DMS53 (cell line): ENCODE data around the gene RPUSD1.

Experiments
- DNase-seq: peaks from one replicate; lab custom pipeline; 2025; lab: John Stamatoyannopoulos, UW

RPUSD1 gene

DNA sequence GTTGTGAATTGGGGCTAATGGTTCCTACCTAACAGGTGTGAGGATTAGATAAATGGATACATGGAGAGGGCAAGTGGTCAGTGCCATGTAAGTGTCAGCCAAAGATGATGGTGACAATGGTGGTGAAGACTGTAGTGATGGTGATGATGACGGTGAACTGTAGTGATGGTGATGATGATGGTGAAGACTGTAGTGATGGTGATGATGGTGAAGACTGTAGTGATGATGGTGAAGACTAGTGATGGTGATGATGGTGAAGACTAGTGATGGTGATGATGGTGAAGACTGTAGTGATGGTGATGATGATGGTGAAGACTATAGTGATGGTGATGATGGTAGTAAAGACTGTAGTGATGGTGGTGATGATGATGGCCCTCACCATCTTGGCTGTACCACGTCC is 30.4 kb upstream of the RPUSD1 start:
- no peak for DNase-seq

DNA sequence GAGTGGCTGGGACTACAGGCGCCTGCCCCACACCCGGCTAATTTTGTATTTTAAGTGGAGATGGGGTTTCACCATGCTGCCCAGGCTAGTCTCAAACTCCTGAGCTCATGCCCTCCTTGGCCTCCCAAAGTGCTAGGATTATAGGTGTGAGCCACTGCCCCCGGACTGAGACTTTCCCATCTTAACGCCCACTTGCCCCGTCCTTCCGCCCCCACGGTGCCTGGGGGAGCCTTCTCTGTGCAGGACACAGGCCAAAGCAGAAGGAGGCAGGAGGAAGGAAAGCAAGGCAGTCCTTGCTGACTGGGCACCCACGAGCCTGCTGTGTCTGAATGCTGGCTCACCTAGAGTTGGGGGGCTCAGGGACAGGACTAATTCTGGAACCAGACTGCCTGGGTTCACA is 30.0 kb upstream of the RPUSD1 start:
- DNase-seq = no peak

DNA sequence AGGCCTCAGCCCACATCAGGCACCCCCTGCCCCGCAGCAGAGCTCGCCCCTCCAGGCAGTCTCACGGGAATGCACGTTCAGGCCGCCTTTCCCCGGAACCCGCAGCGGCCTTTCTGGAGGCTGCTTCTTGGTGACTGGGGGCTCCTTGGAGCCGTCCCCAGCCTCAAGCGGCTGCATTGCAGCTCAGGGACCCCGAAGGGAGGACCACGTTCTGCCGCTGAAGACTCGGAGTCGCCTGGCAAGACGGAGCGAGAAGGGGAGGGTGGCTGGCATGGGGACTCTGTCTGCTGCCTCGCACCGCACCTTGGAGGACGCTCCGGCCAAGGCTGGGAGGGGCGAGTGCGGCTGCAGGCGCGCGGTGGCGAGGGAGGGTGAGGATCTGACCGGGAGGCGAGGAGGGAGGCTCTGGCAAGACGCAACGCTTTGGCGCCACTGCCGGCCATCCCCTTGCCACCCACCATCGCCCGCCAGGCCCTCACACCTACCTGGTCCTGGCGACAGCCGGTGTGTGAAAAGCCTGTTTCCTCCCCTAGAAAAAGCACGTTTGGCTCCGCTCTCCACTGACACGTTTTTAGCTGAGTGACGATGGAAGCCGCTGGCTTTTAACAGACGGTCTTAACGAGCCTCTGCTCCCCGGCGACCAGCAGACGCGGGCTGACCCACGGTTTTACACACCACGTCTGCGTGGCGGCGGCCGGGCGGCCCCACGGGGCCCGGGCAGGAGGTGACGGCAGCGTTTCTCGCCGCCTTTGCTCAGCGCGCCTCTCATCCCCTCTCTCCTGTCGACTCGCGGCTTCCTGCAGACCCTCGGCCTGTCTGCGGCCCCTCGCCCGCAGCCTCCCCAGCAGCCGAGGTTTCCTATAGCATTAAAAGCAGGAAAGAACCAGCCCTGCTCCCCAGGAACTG is 29.1 kb upstream of the RPUSD1 start:
- DNase-seq = peak; percentile 37

DNA sequence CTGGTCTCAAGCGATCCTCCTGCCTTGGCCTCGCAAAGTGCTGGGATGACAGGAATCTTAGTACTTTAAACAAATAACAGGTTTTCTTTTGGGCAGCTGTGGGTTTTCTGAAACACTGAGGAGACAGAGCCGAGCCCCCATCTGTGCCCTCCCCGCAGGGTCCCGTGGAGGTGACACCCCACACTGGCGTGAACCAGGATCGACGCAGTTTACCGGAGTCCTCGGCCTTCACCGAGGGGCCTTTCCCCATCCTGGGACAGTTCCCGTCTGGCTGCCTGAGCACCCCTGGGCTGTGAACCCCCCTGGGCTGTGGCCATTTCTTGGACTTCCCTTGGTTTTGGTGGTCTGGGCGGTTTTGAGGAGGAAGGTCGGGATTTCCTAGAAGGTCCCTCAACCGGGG is 27.7 kb upstream of the RPUSD1 start:
- no peak for DNase-seq

- DNase-seq = no peak
Observed at GRCh38 chr16:814974-815373, 26.8 kb upstream of the RPUSD1 start.

- no peak for DNase-seq
Observed at GRCh38 chr16:813916-814412, 25.8 kb upstream of the RPUSD1 start.

- DNase-seq = peak; percentile 48
Observed at GRCh38 chr16:813204-813915, 25.2 kb upstream of the RPUSD1 start.

- no peak for DNase-seq
Observed at GRCh38 chr16:808085-808386, 19.9 kb upstream of the RPUSD1 start.

- DNase-seq = peak; percentile 94
Observed at GRCh38 chr16:807347-808084, 19.3 kb upstream of the RPUSD1 start.

DNA sequence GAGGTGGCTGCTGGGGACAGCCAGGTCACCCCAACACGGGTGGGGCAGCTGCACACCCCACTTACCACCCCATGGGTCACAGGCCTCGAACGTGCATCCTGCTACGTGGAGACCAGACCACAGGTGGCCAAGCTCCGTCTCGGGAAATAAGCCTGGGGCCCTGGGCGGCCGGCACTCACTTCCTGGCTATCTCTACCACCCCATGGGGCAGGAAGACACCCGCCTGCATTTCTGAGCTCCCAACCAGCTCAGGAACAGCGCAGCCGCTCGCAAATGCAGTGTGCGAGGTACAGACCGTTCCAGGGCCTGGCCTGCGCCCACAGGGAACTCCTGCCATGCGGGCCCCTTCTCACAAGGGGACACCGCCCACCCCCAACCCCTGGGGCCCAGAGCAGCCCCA is 17.3 kb upstream of the RPUSD1 start:
- DNase-seq = no peak

DNA sequence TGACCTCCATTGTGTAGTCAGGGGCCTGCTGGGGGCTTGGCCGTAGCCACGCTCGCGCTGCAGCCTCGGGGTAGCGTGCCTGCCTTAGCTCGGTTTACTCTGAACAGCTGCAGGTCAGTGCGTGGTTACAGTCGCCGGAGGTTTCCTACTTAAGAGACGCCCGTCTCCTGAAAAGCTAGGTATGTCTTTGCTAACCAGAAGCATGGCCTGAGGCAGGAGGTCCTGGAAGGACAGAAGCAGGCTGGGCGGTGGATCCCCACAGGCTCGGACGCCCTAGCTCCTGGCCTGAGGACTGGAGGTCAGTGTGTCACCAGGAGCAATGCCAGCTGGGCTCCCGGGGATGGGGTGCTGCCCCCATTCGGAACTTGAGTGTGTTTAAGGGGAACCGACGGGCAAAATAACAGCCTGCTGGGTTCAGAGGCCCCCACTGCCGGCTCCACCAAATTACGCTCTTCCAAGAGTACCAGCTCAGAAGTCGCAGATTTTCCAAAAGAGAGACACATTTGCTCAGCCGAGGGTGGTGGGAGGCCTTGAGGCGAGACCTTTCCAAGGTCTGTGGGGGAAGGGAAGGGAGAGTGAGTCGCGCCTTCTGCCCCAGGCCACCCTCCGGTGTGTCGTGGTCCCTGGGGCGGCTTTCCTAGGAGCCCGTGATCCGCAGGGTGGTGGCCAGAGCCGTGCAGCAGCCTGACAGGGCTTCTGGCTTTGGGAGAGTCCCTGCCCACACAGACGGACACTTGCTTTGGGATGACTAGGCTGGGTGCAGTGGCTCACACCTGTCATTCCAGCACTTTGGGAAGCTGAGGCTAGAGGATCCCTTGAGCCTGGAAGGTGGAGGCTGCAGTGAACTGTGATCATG is 16.2 kb upstream of the RPUSD1 start:
- DNase-seq = peak; percentile 34

GRCh38 chr16:803754-804080 is 15.5 kb upstream of the RPUSD1 start:
- no peak for DNase-seq

DNA sequence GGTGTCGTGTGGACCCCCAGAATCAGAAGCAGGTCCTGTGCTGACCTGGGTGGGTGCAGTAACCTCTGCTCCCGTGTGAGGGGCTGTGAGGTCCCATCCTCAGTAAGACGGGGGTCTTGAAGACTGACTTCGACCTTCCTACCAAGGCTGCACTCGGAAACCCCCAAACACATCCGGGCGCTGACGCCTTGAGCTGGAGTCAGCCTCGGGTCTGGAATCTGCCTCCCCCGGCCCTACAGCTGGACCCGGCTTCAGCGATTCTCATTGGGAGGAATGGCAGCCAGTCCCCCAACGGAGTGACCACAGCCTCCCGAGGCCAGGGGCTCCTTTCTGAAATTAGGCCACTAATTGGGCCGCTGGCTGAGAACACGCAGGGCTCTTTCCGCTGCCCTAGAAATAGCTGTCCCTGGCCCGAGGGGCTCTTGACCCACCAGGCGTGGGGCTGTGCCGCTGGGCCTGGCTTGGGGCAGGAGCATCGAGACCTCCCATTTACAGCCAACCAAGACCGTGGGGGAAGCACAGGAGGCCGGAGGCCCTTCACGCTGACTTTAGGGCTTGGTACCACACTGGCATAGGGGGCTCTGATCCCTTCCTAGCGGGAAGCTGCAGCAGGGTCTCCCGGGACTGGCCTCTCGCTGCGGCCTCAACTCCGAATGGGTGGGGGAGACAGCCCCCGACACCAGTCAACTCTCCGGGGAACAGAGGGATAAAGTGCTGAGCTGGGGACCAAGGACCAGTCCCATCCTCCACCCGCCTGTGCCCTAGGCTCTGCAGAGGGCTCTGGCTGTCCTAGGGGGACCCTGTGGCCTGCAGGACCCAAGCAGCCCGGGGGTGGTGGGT is 15.0 kb upstream of the RPUSD1 start:
- DNase-seq = no peak

- no peak for DNase-seq
Observed at GRCh38 chr16:802461-802860, 14.3 kb upstream of the RPUSD1 start.

DNA sequence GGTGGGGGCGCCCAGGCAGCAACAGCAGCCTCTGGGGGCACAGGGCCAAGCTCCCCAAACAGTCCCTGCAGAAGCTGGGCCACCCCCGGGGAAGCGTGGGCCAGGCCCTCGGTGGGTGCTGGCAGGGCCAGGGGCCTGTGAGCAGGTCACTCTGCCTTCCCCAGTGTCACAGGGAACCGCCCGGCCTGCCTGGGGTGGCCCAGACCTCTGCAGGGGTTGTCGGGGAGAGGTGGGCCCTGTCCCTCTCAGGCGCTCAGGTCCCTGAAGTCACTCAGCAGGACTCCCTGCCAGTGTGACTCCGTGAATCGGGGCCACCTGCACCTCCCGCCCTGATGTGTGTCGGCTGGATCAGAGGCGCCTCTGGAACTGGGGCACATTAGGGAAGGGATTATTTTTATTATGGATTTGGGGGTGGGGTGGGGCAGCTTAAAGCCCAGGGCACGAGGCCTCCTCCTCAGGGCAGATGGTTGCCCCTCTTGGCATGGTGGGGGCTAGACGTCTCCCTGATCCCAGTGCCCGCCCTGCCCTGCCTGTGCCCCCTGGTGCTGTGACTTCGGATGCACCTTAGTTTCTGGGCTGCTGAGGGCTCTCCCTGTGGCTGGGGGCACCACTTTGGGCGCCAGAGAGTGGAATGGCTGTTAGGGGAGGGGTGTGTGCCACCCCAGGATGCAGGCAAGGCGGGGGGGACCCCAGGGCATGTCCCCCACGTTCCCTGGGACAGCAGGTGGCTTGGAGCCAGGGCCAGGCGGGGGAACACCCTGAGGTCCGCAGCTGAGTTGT is 13.6 kb upstream of the RPUSD1 start:
- DNase-seq = no peak

DNA sequence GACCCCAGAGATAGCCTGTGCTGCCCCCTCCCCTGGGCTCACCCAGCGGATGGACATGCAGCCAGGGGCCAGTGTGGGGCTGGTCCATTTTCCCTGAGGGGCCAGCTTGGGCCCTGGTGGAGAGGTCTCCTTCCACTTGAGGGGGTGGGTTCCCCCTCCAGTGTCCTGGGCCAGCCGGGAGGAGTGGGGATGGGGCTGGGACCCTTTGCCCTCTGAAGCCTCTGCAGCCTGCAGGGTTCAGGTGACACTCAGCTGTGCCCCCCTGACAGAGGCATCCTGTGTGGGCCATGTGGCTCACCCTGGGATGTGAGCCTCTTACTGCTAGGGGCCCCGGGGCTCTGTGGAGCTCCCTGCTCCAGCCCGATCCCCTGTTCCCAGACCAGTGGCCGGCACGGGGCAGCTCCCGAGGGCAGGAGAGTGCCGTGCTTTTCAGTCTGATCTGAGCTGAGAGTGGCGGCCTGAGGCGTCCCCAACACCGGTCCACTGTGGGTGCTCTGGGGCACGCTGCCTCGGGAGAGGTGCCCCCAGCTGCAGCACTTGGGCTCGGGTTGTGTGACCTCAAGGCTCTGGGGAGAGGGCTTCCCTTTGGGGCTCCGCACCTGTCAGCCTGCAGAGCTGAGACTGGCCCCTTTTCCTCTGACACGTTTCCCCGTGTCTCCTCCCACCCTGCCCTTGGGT is 12.8 kb upstream of the RPUSD1 start:
- no peak for DNase-seq

DNA sequence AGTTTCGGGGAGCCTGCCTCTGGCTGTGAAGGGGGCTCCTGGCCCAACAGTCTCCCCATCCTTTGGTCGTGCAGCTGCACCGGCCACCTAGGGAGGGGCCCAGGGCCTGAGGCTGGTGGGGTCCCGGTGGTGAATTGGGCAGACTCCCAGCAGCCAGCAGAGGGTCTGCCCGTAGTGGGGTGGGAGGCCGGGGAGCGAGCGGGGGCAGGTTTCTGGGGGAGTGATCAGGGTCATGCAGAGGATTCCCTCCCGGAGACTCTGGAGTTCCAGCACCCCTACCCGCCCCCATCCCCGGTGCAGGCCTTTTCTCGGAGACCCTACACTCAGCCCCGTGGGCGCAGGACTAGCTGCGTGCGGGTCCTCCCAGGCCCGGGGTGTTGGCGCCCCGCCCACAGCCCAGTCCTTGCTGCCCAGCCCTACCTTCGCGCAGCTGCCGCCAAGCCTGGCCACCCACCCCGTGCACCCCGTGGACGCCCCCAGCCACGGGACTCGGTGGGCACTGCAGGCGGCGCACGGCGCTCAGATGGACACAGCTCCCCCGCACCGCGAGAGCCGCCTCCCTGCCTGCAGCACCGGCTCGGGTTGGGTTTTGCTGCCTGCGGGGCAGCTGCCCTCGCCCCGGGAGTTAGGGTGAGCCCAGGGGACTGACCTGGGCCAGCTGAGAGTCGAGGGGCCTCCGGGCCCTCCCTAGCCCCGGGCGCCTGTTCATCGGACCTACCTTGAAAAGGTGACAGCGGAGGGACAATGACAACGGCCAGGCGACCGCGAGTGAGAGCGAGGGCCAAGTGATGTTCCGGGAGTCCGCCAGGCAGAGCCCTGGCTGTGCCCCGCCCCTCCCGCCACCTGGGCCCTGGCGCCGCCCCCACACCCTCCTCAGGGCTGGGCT is 12.0 kb upstream of the RPUSD1 start, which contains the start of gene GNG13:
Gene GNG13, minus strand, starts transcription at position 787 of the 886 bp plus-strand sequence. CDS start 1,657 bp downstream, outside the sequence.
- DNase-seq = peak; percentile 41
